Testis (tissue), 2 donors: ENCODE measurements around the gene HSP90AB1.

Experiments used
- CTCF ChIP-seq, 3 experiments: fragments of 450-650 bp in 2 of 3; fragments of 200-600 bp in 1 of 3; sonication (generic) in 1 of 3; IDR thresholded peaks; one replicate each; pipeline ENCODE4 v1.5.1; 2016 to 2019; ENCODE audit warnings: antibody characterized with exemption in 3 of 3, mild to moderate bottlenecking in 2 of 3, moderate library complexity in 1 of 3
- POLR2A ChIP-seq: fragments of 450-650 bp; IDR thresholded peaks from one replicate; pipeline ENCODE4 v1.6.1; 2017; ENCODE audit warnings: antibody characterized with exemption, mild to moderate bottlenecking, moderate library complexity

DNA sequence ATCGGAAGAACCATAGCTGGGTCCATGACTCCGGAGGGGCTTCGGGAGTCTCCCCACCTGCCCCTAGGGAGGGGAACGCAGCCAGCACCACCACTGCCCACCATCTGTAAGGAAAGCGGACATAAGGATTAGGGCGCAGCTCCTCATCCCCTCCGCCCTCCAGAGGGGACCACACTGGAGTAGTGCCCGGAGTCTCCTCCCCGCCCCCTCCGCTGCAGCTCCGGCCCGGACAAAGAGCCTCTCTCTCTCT, 9.8 kb downstream of the HSP90AB1 start:
- TF ChIP-seq CTCF (IDR thresholded peaks at IDR 0.05), result no peak
- TF ChIP-seq POLR2A, result no peak
